Measurements from ENCODE around the gene ASNSD1. TPM values are rescaled to one million over a fixed set of nuclear protein-coding genes. Genes with fewer than 3 reads are reported as not detected.

The ASNSD1 gene
- total and polyA plus RNA-seq, 2 of the 8 experiments (the other 6 are each of a cell fraction or from before 2014, with no cell fraction given) = 14.1 to 44.8 TPM

GRCh38 chr2:189641590-189641989, 19.7 kb upstream of the ASNSD1 start (continued):
- TF ChIP-seq EZH2 (IDR thresholded peaks at IDR 0.05; ENCODE audit: low read depth, low read length, severe bottlenecking) (no peak), CEBPB (IDR thresholded peaks at IDR 0.05; ENCODE audit: low read depth, low read length) (no peak), SIX5 (IDR thresholded peaks at IDR 0.05; ENCODE audit: low read depth, low read length) (no peak), KDM5A (IDR thresholded peaks at IDR 0.05; ENCODE audit: low read length) (no peak), GTF2F1 (IDR thresholded peaks at IDR 0.05; ENCODE audit: borderline replicate concordance, low read depth, low read length) (no peak)
